Vagina (tissue), 2 donors: Measurements from ENCODE around the gene STIM2. TPM values are rescaled to one million over a fixed set of nuclear protein-coding genes. Genes with fewer than 3 reads are reported as not detected.

Experiments
- DNase-seq, 2 donors: peaks; one replicate each; pipeline ENCODE4 v3.0.0-alpha.2; 2017; ENCODE audit errors: extremely low spot score in 2 of 2
- H3K27ac ChIP-seq: fragments of 200-600 bp; sonication (generic); one replicate; pipeline ENCODE4 v1.5.1; 2019
- H3K27me3 ChIP-seq: fragments of 200-600 bp; sonication (generic); one replicate; pipeline ENCODE4 v1.5.1; 2019
- H3K36me3 ChIP-seq, 2 donors: fragments of 200-600 bp; sonication (generic); one replicate each; pipeline ENCODE4 v1.5.1; 2017 to 2019
- H3K4me1 ChIP-seq: fragments of 200-600 bp; sonication (generic); one replicate; pipeline ENCODE4 v1.5.1; 2019
- H3K4me3 ChIP-seq, 2 donors: fragments of 200-600 bp; sonication (generic); 1 replicate in 1 of 2; 2 replicates in 1 of 2; pipeline ENCODE4 v1.5.1; 2016 to 2019
- H3K9me3 ChIP-seq: fragments of 200-600 bp; sonication (generic); one replicate; pipeline ENCODE4 v1.5.1; 2019
- CTCF ChIP-seq, 3 experiments: fragments of 450-650 bp in 2 of 3; fragments of 200-600 bp in 1 of 3; sonication (generic) in 1 of 3; IDR thresholded peaks; one replicate each; pipeline ENCODE4 v1.5.1; 2017 to 2019; ENCODE audit warnings: antibody characterized with exemption in 3 of 3, mild to moderate bottlenecking in 2 of 3, moderate library complexity in 2 of 3
- POLR2A ChIP-seq, 2 donors: fragments of 450-650 bp; IDR thresholded peaks; one replicate each; pipeline ENCODE4 v1.6.1; 2017; ENCODE audit warnings: antibody characterized with exemption in 2 of 2, mild to moderate bottlenecking in 2 of 2, moderate library complexity in 2 of 2
- POLR2AphosphoS5 ChIP-seq, 2 donors: sonication (generic); formaldehyde crosslinking; IDR thresholded peaks; one replicate each; pipeline ENCODE4 v1.9.0; 2017; ENCODE audit warnings: antibody characterized with exemption in 2 of 2, mild to moderate bottlenecking in 2 of 2, low read depth in 1 of 2; ENCODE audit not compliant: insufficient read depth in 1 of 2
- intact Hi-C: fragments of 100-400 bp; cut with DNase I; formaldehyde crosslinking; loops from one replicate; pipeline ENCODE4 v1.15.1; 2023
- total RNA-seq: library from RNA; depleted of rRNA; stranded (reverse); fragments of >200 nt; gene quantifications from one replicate; pipeline ENCODE4 v1.2.3, GENCODE V29; 2016

The STIM2 gene
- total RNA-seq, 1 donor from 2014 or later: 39.5 TPM

GRCh38 chr4:26936284-26937065, 75.8 kb downstream of the STIM2 start:
- intact Hi-C loops: no loop called here
- no peaks in the 10 kb centered on the region for H3K9me3 ChIP-seq
- H3K27ac ChIP-seq: no peak overlapping the region
- no peak for TF ChIP-seq POLR2A (IDR thresholded peaks at IDR 0.05)
- TF ChIP-seq POLR2AphosphoS5 (IDR thresholded peaks at IDR 0.05; ENCODE audit: insufficient read depth in 1 of 2, low read depth in 1 of 2): no peak
- no peak for TF ChIP-seq CTCF (IDR thresholded peaks at IDR 0.05)
- no peak overlapping the region for H3K4me3 ChIP-seq
- no peak for DNase-seq
- H3K4me1 ChIP-seq: no peaks in the 10 kb centered on the region
- no peaks in the 10 kb centered on the region for H3K36me3 ChIP-seq
- H3K27me3 ChIP-seq: no peaks in the 10 kb centered on the region

GRCh38 chr4:26937139-26937538, 76.5 kb downstream of the STIM2 start:
- Histone ChIP-seq H3K4me1 (no peaks in the 10 kb centered on the region), H3K9me3 (no peaks in the 10 kb centered on the region), H3K27ac (no peak overlapping the region), H3K36me3 (no peaks in the 10 kb centered on the region), H3K4me3 (no peak overlapping the region), H3K27me3 (no peaks in the 10 kb centered on the region)
- intact Hi-C loops: no loop called here
- no peak for TF ChIP-seq POLR2A (IDR thresholded peaks at IDR 0.05)
- no peak for TF ChIP-seq POLR2AphosphoS5 (IDR thresholded peaks at IDR 0.05; ENCODE audit: insufficient read depth in 1 of 2, low read depth in 1 of 2)
- TF ChIP-seq CTCF (IDR thresholded peaks at IDR 0.05): no peak
- no peak for DNase-seq

GRCh38 chr4:26937567-26937966, 76.9 kb downstream of the STIM2 start:
- Histone ChIP-seq H3K27me3 (no peaks in the 10 kb centered on the region), H3K36me3 (no peaks in the 10 kb centered on the region), H3K4me1 (no peaks in the 10 kb centered on the region), H3K9me3 (no peaks in the 10 kb centered on the region), H3K4me3 (no peak overlapping the region), H3K27ac (no peak overlapping the region)
- DNase-seq: no peak
- intact Hi-C loops: no loop called here
- TF ChIP-seq POLR2A (IDR thresholded peaks at IDR 0.05) (no peak), POLR2AphosphoS5 (IDR thresholded peaks at IDR 0.05; ENCODE audit: insufficient read depth in 1 of 2, low read depth in 1 of 2) (no peak), CTCF (IDR thresholded peaks at IDR 0.05) (no peak)

- intact Hi-C loops: no loop called here
- no peaks in the 10 kb centered on the region for H3K9me3 ChIP-seq
- no peak for TF ChIP-seq POLR2A (IDR thresholded peaks at IDR 0.05)
- TF ChIP-seq CTCF (IDR thresholded peaks at IDR 0.05): no peak
- TF ChIP-seq POLR2AphosphoS5 (IDR thresholded peaks at IDR 0.05; ENCODE audit: insufficient read depth in 1 of 2, low read depth in 1 of 2): no peak
Measured at GRCh38 chr4:26938516-26938915, 77.9 kb downstream of the STIM2 start.

GRCh38 chr4:26941951-26942350, 81.3 kb downstream of the STIM2 start:
- Histone ChIP-seq H3K27ac (no peak overlapping the region), H3K4me1 (no peaks in the 10 kb centered on the region), H3K9me3 (no peaks in the 10 kb centered on the region), H3K36me3 (no peaks in the 10 kb centered on the region), H3K4me3 (no peak overlapping the region), H3K27me3 (no peaks in the 10 kb centered on the region)
- intact Hi-C loops: no loop called here
- TF ChIP-seq CTCF (IDR thresholded peaks at IDR 0.05) (no peak), POLR2A (IDR thresholded peaks at IDR 0.05) (no peak), POLR2AphosphoS5 (IDR thresholded peaks at IDR 0.05; ENCODE audit: insufficient read depth in 1 of 2, low read depth in 1 of 2) (no peak)
- no peak for DNase-seq

More at GRCh38 chr4:26938516-26938915, 77.9 kb downstream of the STIM2 start:
- H3K27ac ChIP-seq: no peak overlapping the region
- no peak for DNase-seq
- no peak overlapping the region for H3K4me3 ChIP-seq
- H3K27me3 ChIP-seq: no peaks in the 10 kb centered on the region
- H3K4me1 ChIP-seq: no peaks in the 10 kb centered on the region
- no peaks in the 10 kb centered on the region for H3K36me3 ChIP-seq
